PC-9 (cell line): ENCODE measurements around the gene GPD1.

ENCODE experiments used
- CTCF ChIP-seq: fragments of 200-600 bp; sonication (generic); conservative IDR thresholded peaks from 2 replicates; pipeline ENCODE4 v1.6.1; 2017; ENCODE audit warnings: mixed run types, antibody characterized with exemption, mild to moderate bottlenecking, moderate library complexity
- EZH2 ChIP-seq: fragments of 200-600 bp; sonication (generic); IDR thresholded peaks from 2 replicates; pipeline ENCODE4 v1.8.0; 2017; ENCODE audit warnings: antibody characterized with exemption, low read depth

- TF ChIP-seq CTCF (no peak), EZH2 (no peak)
Observed at GRCh38 chr12:50117057-50117622, 13.3 kb downstream of the GPD1 start.
